MG63 (cell line): ENCODE measurements around the gene DNM1. TPM values are rescaled to one million over a fixed set of nuclear protein-coding genes. Genes with fewer than 3 reads are reported as not detected.

Experiments used
- DNase-seq: peaks from one replicate; pipeline ENCODE4 v3.0.0-alpha.2; 2020
- H3K27me3 ChIP-seq: fragments of 250-450 bp; sonication (Bioruptor Pico); 2 replicates; pipeline ENCODE4 v1.5.1; 2020; ENCODE audit warnings: mild to moderate bottlenecking, moderate library complexity
- H3K36me3 ChIP-seq: fragments of 250-450 bp; sonication (Bioruptor Pico); 2 replicates; pipeline ENCODE4 v1.5.1; 2020; ENCODE audit warnings: mild to moderate bottlenecking, moderate library complexity
- H3K4me3 ChIP-seq: fragments of 250-450 bp; sonication (Bioruptor Pico); 2 replicates; pipeline ENCODE4 v1.5.1; 2020; ENCODE audit warnings: mild to moderate bottlenecking, moderate library complexity
- H3K9me3 ChIP-seq: fragments of 250-450 bp; sonication (Bioruptor Pico); 2 replicates; pipeline ENCODE4 v1.5.1; 2020; ENCODE audit warnings: mild to moderate bottlenecking, moderate library complexity
- total RNA-seq: library from RNA; depleted of rRNA; stranded (reverse); fragments of >200 nt; shearing (Covaris generic); gene quantifications from 2 replicates; pipeline ENCODE4 v1.2.3, GENCODE V29; 2014; ENCODE audit warnings: low replicate concordance; rRNA removed

Gene DNM1
- 0.20 and 0.30 TPM in 2 replicates for total RNA-seq

DNA sequence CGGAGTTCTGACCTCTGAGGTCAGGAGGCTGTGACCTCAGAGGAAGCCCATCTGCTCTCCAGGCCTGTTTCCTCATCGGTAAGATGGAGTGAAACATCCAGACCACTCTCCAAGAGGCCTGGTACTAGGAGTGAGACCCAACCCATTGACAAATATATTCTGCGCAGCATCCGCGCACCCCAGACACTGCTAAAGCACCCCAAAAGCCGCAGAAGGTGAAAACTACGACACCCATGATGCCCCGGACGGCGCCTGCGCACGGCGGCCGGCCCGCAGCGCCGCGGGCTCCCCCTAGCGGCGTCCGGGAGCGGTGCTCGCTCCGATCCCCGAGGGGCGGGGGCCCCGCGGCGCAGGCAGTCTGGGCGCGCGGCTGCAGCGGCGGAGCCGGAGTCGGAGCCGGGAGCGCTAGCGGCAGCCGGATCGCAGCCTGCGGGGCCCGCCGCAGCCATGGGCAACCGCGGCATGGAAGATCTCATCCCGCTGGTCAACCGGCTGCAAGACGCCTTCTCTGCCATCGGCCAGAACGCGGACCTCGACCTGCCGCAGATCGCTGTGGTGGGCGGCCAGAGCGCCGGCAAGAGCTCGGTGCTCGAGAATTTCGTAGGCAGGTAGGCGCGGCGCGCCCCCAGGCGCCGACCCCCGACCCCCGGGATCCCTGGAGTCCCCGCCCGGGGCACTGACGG is at the start of gene DNM1:
TSS of gene DNM1 (plus strand) at position 356 of the 683 bp plus-strand sequence. CDS start at position 448, 92 bp downstream.
- Histone ChIP-seq H3K9me3 (no peaks in the 10 kb centered on the region), H3K27me3 (peaks cover 6% of the 10 kb centered on the region), H3K4me3 (peak within 1 kb of the TSS; percentile 43), H3K36me3 (no peaks in the 10 kb centered on the region)
- DNase-seq = peak; percentile 60

DNA sequence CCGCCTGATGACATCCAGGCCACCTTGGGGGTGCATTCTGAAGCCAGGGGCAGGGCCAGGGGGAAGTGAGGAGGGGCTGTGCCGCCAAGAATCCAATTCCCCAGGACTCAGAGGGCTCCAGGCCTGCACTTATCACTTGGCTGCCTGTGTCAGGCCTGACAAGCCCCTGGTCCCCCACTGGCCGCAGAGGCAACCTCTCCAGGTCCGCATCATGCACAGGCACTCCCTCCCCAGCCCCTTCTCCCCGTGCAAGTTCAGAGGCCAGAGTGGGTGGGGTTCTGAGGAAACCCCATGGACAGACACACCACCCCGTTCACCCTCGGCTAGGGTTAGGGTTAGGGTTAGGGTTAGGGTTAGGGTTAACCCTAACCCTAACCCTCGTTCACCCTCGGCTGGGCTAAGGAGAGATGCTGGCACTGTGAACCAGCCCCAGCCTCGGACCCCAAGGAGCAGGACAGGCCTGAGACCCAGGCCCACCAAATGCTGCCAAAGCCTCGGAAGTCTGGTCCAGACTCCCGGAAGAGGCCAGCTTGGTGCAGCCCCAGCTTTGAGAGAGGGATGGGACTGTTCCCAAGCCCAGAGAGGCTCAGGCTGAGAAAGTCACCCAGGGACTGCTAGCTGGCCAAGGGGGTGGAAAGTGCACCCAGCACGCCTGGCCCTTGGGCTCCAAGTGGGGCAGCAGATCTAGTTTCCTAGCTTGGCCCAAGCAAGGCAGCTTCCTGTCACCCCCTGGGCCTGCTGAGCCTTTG is 49.1 kb upstream of the DNM1 start:
- Histone ChIP-seq H3K9me3 (no peaks in the 10 kb centered on the region), H3K27me3 (no peaks in the 10 kb centered on the region), H3K4me3 (no peak overlapping the region), H3K36me3 (no peaks in the 10 kb centered on the region)
- DNase-seq = no peak

DNA sequence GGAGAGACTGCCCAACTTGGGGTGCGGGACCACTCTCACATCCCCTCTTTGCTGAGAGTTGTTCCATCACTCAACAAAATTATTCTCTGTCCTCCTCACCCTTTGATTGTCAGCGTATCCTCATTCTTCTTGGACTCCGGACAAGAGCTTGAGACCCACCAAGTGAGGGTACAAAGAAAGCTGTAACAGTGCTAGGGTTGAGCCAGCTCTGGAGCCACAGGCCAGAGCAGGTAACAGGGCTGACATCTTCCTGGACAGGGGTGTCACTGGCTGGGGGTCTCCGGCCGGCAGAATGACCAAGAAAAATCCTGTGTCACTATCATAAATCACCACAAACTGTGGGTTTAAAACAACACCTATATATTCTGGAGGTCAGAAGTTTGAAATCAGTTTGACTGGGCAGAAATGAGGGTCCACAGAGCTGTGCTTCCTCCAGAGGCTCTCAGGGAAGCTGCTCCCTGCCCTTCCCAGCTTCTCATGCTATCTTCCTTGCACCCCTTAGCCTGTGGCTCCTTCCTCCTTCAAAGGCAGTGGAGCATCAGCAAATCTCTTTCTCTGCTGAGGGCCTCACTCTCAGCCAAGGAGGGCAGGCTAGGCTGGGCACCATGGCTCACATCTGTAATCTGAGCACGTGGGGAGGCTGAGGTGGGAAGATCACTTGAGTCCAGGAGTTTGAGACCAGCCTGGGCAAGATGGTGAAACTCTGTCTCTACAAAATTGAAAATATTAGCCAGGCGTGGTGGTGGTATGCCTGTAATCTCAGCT is 47.3 kb upstream of the DNM1 start:
- DNase-seq = no peak
- no peaks in the 10 kb centered on the region for H3K36me3 ChIP-seq
- no peak overlapping the region for H3K4me3 ChIP-seq
- H3K9me3 ChIP-seq = no peaks in the 10 kb centered on the region
- no peaks in the 10 kb centered on the region for H3K27me3 ChIP-seq

DNA sequence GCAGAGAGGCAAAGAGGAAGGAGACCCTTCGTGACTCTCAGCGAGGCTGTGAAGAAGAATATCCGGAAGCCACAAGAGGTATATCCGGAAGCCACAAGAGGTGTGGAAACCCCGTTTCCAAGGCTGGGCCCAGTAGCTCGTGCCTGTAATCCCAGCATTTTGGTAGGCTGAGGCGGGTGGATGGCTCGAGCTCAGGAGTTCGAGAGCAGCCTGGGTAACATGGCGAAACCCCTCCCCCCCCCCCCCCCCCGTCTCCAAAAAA is 43.7 kb upstream of the DNM1 start:
- Histone ChIP-seq H3K9me3 (no peaks in the 10 kb centered on the region), H3K27me3 (no peaks in the 10 kb centered on the region), H3K36me3 (peaks cover 21% of the 10 kb centered on the region), H3K4me3 (peak overlapping the region; percentile 92)
- no peak for DNase-seq

GRCh38 chr9:128159784-128160602 is 43.2 kb upstream of the DNM1 start, which contains the start of gene BBLN:
Gene BBLN (plus strand): TSS chr9:128160265. CDS start chr9:128160408, 143 bp downstream.
- Histone ChIP-seq H3K36me3 (peaks cover 26% of the 10 kb centered on the region), H3K9me3 (no peaks in the 10 kb centered on the region), H3K4me3 (peak within 1 kb of the TSS; percentile 92), H3K27me3 (no peaks in the 10 kb centered on the region)
- peak; percentile 91 for DNase-seq

DNA sequence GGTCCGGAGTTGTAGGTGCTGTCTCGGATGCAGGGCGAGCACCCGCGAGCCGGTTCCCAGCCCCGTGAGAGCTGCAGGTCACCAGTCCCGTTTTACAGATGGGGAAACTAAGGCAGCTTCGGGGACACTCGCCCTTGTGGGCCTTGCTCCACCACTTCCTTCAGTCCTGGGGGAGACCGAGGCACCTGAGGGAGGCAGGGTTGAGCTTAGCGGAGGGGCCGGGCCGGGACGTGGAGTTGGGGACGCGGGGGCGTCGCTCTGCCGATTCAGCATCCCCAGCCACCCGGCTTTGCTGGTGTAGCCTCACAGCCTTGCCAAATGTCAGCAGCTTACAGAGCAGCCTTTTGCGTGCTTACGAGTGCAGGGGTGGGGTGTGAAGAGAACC is 42.6 kb upstream of the DNM1 start:
- Histone ChIP-seq H3K4me3 (peak overlapping the region; percentile 92), H3K36me3 (peaks cover 27% of the 10 kb centered on the region), H3K27me3 (no peaks in the 10 kb centered on the region), H3K9me3 (no peaks in the 10 kb centered on the region)
- DNase-seq = peak; percentile 21

GRCh38 chr9:128161215-128161902 is 41.8 kb upstream of the DNM1 start:
- DNase-seq = no peak
- no peak overlapping the region for H3K4me3 ChIP-seq

GRCh38 chr9:128162215-128163026 is 40.8 kb upstream of the DNM1 start:
- Histone ChIP-seq H3K36me3 (peaks cover 34% of the 10 kb centered on the region), H3K27me3 (no peaks in the 10 kb centered on the region), H3K4me3 (no peak overlapping the region), H3K9me3 (no peaks in the 10 kb centered on the region)
- peak; percentile 72 for DNase-seq

More at GRCh38 chr9:128161215-128161902, 41.8 kb upstream of the DNM1 start:
- Histone ChIP-seq H3K36me3 (peaks cover 30% of the 10 kb centered on the region), H3K9me3 (no peaks in the 10 kb centered on the region), H3K27me3 (no peaks in the 10 kb centered on the region)

GRCh38 chr9:128163027-128163515 is 40.1 kb upstream of the DNM1 start:
- no peak for DNase-seq
- H3K4me3 ChIP-seq = no peak overlapping the region
- H3K36me3 ChIP-seq = peaks cover 41% of the 10 kb centered on the region
- no peaks in the 10 kb centered on the region for H3K9me3 ChIP-seq
- no peaks in the 10 kb centered on the region for H3K27me3 ChIP-seq

GRCh38 chr9:128163523-128164306 is 39.5 kb upstream of the DNM1 start:
- Histone ChIP-seq H3K36me3 (peaks cover 45% of the 10 kb centered on the region), H3K27me3 (no peaks in the 10 kb centered on the region), H3K9me3 (no peaks in the 10 kb centered on the region), H3K4me3 (no peak overlapping the region)
- no peak for DNase-seq

GRCh38 chr9:128164307-128164885 is 38.8 kb upstream of the DNM1 start:
- DNase-seq = no peak
- Histone ChIP-seq H3K4me3 (no peak overlapping the region), H3K27me3 (no peaks in the 10 kb centered on the region), H3K9me3 (no peaks in the 10 kb centered on the region), H3K36me3 (peaks cover 49% of the 10 kb centered on the region)

DNA sequence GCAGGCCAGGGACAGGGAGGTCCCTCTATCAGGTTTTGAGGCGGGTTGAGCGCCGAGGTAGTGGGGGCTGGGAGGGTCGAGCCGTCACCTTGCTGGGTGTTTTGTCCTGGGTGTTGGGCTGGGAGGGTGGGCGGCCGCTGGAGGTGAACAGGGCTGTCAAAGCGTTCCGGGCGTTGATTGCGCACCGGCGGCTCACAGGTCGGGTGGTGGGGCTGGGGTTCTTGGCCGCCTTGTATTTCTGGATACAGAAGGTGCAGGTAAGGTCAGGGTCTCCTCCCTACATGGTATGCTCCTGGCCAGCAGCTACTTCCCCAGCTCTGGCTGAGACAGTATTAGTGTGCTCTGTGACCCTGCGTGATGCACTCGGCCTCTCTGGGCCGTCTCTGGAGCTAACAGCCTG is 37.0 kb upstream of the DNM1 start:
- Histone ChIP-seq H3K36me3 (peaks cover 63% of the 10 kb centered on the region), H3K9me3 (no peaks in the 10 kb centered on the region), H3K27me3 (no peaks in the 10 kb centered on the region), H3K4me3 (no peak overlapping the region)
- DNase-seq = no peak

- Histone ChIP-seq H3K9me3 (no peaks in the 10 kb centered on the region), H3K27me3 (no peaks in the 10 kb centered on the region), H3K36me3 (peaks cover 61% of the 10 kb centered on the region), H3K4me3 (no peak overlapping the region)
- no peak for DNase-seq
These were observed 36.0 kb upstream of the DNM1 start for GRCh38 chr9:128167209-128167608.

DNA sequence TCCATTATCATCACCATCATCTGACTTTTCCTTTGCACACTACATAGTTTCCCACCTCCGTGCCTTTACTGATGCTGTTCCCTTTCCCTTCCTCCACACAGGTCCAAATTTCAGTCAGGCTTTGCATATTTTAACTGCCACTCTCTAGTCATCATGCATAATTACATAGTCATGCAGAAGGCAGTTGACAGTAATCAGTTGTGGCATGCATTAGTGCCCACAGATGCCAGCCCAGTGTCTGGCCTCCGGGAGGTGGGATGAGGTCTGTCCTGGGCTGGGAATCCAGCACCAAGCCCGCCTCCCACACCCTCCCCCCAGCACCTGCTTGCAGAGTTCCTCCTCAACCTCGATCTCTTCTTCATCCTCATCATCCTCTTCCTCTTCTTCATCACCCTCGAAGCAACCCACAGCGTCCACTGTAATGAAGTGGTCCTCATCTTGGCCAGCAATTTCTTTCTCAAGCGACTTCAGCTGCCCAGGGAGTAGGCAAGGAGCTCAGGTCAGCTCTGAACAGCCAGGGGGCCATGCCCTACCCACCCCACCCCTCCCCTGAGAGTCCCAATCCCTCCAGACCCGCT is 34.4 kb upstream of the DNM1 start:
- no peak for DNase-seq
- Histone ChIP-seq H3K4me3 (no peak overlapping the region), H3K9me3 (no peaks in the 10 kb centered on the region), H3K36me3 (peaks cover 49% of the 10 kb centered on the region), H3K27me3 (no peaks in the 10 kb centered on the region)
